Measurements from ENCODE around the gene PEX26.

GRCh38 chr22:18112440-18112839 is 34.6 kb downstream of the PEX26 start:
- TF ChIP-seq ZFP41 (CRISPR knock-in tag; IDR thresholded peaks at IDR 0.05; ENCODE audit: borderline replicate concordance), result no peak
- TF ChIP-seq HMG20A (CRISPR knock-in tag; IDR thresholded peaks at IDR 0.05; ENCODE audit: borderline replicate concordance), result no peak
- no peak for TF ChIP-seq EZH2 (conservative IDR thresholded peaks at IDR 0.05; ENCODE audit: low read depth, low read length)
- no peak for TF ChIP-seq ZNF644 (CRISPR knock-in tag; IDR thresholded peaks at IDR 0.05; ENCODE audit: low read depth)
- no peak for TF ChIP-seq CTCF (CRISPR knock-in tag; IDR thresholded peaks at IDR 0.05)
- TF ChIP-seq ZMAT5 (CRISPR knock-in tag; IDR thresholded peaks at IDR 0.05; ENCODE audit: borderline replicate concordance, low read depth), result no peak
- no peak for TF ChIP-seq PRDM4 (CRISPR knock-in tag; IDR thresholded peaks at IDR 0.05; ENCODE audit: borderline replicate concordance)
- TF ChIP-seq EP300 (IDR thresholded peaks at IDR 0.05; ENCODE audit: low read depth in 2 of 2, low read length in 2 of 2), result no peak
- no peak for TF ChIP-seq EP300 (CRISPR knock-in tag; IDR thresholded peaks at IDR 0.05; ENCODE audit: borderline replicate concordance)
- no peak for TF ChIP-seq NFIC (IDR thresholded peaks at IDR 0.05; ENCODE audit: low read length)
- no peak for TF ChIP-seq ADNP (CRISPR knock-in tag; IDR thresholded peaks at IDR 0.05)
- no peak for TF ChIP-seq ARID3A (IDR thresholded peaks at IDR 0.05; ENCODE audit: low read depth, low read length)
- TF ChIP-seq TCF12 (IDR thresholded peaks at IDR 0.05), result no peak
- no peak for TF ChIP-seq TCF12 (CRISPR knock-in tag; IDR thresholded peaks at IDR 0.05)
